ENCODE measurements around the gene NTS.

NTS gene

DNA sequence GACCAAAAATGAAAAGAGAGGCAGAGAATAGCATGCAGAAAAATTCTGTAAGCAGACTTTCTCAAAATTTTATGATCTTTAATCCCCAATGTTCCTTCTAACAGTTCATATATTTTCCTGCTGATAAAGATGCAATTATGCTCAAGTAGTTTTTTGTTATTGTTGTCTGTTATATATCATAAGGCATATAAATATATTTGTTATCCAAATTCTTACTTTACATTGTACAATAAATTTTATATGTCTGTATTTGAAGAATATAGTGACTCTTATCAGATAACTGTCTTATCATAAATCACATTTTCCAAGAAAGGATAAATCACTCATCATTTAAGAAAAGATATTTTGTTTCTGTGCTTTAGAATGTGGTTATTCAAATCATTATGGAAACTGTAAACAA is 40.5 kb upstream of the NTS start:
- H3K4me1 ChIP-seq (ENCODE audit: control insufficient read depth, insufficient read depth, low read length), result peaks cover 54% of the 10 kb centered on the region
- POLR2A ChIA-PET, result no interaction called here
- H3K4me3 ChIP-seq (ENCODE audit: low read depth, low read length), result no peak overlapping the region
- H3K9me3 ChIP-seq (ENCODE audit: control insufficient read depth, insufficient read depth, low read depth, low read length), result no peaks in the 10 kb centered on the region
- no peak overlapping the region for H3K27ac ChIP-seq (ENCODE audit: extremely low read depth, low read depth, low read length)
- TF ChIP-seq ZEB2 (tag by site-specific recombination; IDR thresholded peaks at IDR 0.05) (peak; percentile 70; the same call in 1 of the 2 replicates), ZNF600 (tag by site-specific recombination; IDR thresholded peaks at IDR 0.05) (no peak), ZNF658 (tag by site-specific recombination; IDR thresholded peaks at IDR 0.05) (no peak), ZXDB (tag by site-specific recombination; IDR thresholded peaks at IDR 0.05) (peak; percentile 69), ZNF843 (tag by site-specific recombination; IDR thresholded peaks at IDR 0.05) (peak; percentile 88), BCL11A (tag by site-specific recombination; IDR thresholded peaks at IDR 0.05; ENCODE audit: low read depth) (peak; percentile 55; the same call in 1 of the 2 replicates), ZFHX2 (tag by site-specific recombination; conservative IDR thresholded peaks at IDR 0.05) (no peak), KLF10 (tag by site-specific recombination; IDR thresholded peaks at IDR 0.05) (peak; percentile 40; the same call in 1 of the 2 replicates), ZNF335 (tag by site-specific recombination; conservative IDR thresholded peaks at IDR 0.05) (no peak), ZNF211 (tag by site-specific recombination; IDR thresholded peaks at IDR 0.05; ENCODE audit: low read depth) (no peak), OSR2 (tag by site-specific recombination; IDR thresholded peaks at IDR 0.05) (peak; percentile 53; the same call in 1 of the 2 replicates), ZNF24 (tag by site-specific recombination; IDR thresholded peaks at IDR 0.05) (no peak), ZNF366 (tag by site-specific recombination; conservative IDR thresholded peaks at IDR 0.05) (peak; percentile 30), ZNF2 (tag by site-specific recombination; IDR thresholded peaks at IDR 0.05) (0 out of 2 replicates have a peak, but pooled peaks have one; percentile 36), ZBTB48 (tag by site-specific recombination; IDR thresholded peaks at IDR 0.05) (no peak), ZNF549 (tag by site-specific recombination; IDR thresholded peaks at IDR 0.05) (no peak), ZNF121 (tag by site-specific recombination; IDR thresholded peaks at IDR 0.05) (no peak), IKZF3 (tag by site-specific recombination; IDR thresholded peaks at IDR 0.05) (peak; percentile 51; the same call in 1 of the 2 replicates), FEZF1 (tag by site-specific recombination; IDR thresholded peaks at IDR 0.05) (peak; percentile 40; the same call in 1 of the 2 replicates), ZNF223 (tag by site-specific recombination; IDR thresholded peaks at IDR 0.05) (no peak), ZSCAN30 (tag by site-specific recombination; IDR thresholded peaks at IDR 0.05) (0 out of 2 replicates have a peak, but pooled peaks have one; percentile 2), REPIN1 (tag by site-specific recombination; IDR thresholded peaks at IDR 0.05; ENCODE audit: low read depth) (0 out of 2 replicates have a peak, but pooled peaks have one; percentile 46), OVOL3 (tag by site-specific recombination; IDR thresholded peaks at IDR 0.05) (peak; percentile 15; the same call in 1 of the 2 replicates), BCL11B (tag by site-specific recombination; IDR thresholded peaks at IDR 0.05; ENCODE audit: low read depth) (peak; percentile 35; the same call in 1 of the 2 replicates)
- TF ChIP-seq, protein P1, sequence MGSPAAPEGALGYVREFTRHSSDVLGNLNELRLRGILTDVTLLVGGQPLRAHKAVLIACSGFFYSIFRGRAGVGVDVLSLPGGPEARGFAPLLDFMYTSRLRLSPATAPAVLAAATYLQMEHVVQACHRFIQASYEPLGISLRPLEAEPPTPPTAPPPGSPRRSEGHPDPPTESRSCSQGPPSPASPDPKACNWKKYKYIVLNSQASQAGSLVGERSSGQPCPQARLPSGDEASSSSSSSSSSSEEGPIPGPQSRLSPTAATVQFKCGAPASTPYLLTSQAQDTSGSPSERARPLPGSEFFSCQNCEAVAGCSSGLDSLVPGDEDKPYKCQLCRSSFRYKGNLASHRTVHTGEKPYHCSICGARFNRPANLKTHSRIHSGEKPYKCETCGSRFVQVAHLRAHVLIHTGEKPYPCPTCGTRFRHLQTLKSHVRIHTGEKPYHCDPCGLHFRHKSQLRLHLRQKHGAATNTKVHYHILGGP (tag by site-specific recombination; IDR thresholded peaks at IDR 0.05), result peak; percentile 92
- TF ChIP-seq, protein P2, sequence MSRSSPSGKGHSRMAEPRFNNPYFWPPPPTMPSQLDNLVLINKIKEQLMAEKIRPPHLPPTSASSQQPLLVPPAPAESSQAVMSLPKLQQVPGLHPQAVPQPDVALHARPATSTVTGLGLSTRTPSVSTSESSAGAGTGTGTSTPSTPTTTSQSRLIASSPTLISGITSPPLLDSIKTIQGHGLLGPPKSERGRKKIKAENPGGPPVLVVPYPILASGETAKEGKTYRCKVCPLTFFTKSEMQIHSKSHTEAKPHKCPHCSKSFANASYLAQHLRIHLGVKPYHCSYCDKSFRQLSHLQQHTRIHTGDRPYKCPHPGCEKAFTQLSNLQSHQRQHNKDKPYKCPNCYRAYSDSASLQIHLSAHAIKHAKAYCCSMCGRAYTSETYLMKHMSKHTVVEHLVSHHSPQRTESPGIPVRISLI (tag by site-specific recombination; IDR thresholded peaks at IDR 0.05), result no peak
- TF ChIP-seq, protein P3, sequence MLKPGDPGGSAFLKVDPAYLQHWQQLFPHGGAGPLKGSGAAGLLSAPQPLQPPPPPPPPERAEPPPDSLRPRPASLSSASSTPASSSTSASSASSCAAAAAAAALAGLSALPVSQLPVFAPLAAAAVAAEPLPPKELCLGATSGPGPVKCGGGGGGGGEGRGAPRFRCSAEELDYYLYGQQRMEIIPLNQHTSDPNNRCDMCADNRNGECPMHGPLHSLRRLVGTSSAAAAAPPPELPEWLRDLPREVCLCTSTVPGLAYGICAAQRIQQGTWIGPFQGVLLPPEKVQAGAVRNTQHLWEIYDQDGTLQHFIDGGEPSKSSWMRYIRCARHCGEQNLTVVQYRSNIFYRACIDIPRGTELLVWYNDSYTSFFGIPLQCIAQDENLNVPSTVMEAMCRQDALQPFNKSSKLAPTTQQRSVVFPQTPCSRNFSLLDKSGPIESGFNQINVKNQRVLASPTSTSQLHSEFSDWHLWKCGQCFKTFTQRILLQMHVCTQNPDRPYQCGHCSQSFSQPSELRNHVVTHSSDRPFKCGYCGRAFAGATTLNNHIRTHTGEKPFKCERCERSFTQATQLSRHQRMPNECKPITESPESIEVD (tag by site-specific recombination; IDR thresholded peaks at IDR 0.05), result peak; percentile 47; the same call in 1 of the 2 replicates
- CTCF ChIA-PET, result no interaction called here
- no peaks in the 10 kb centered on the region for H3K36me3 ChIP-seq (ENCODE audit: control insufficient read depth in 2 of 2, insufficient read depth in 1 of 2, low read length in 2 of 2)
